GM21576 (cell line): ENCODE measurements around the gene AMHR2.
A peak's percentile ranks its signal among the peaks of the same experiment; 100 is the strongest.
"Not testable (repeated sequence)": the region's sequence is repeated elsewhere in the genome, so short reads cannot be mapped to it uniquely, and the experiment has no call there.

Experiments
- ATAC-seq: cut with Tn5 transposase; IDR thresholded peaks from one replicate; pipeline ENCODE4 v1.9.1; 2021; ENCODE audit warnings: mild to moderate bottlenecking, moderate library complexity; ENCODE audit not compliant: unreplicated experiment

Gene AMHR2

GRCh38 chr12:53414756-53415417, 8.8 kb upstream of the AMHR2 start:
- ATAC-seq = no peak

DNA sequence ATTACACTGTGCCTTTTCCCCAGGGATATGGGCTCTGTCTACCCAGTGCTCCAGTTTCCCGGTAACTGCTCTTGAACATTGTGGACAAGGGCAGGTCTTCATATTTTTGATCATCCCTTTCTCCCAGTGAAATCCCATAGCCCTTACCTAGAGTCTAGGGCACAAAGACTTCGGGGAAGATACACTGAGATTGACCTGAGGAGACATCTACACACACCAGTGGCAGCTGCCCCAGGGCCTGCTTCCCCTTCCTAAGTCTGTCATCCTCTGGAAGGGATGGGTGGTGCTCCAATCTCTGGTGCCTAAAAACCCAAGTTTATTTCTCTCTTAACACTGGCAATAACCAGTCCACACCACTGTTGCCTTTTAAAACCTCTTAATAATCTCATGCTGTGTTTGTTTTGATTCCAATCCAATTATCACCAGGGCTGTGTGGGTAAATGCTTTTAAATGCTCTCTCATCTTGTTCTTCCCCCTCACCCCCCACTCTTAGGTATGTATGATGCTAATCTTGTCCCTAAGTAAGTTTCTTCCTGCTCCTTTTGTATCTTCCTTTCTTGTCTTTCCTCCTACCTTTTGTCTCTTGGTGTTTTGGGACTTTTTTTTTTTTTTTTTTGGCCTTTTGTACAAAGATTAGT, 7.8 kb upstream of the AMHR2 start:
- not testable (repeated sequence) for ATAC-seq

DNA sequence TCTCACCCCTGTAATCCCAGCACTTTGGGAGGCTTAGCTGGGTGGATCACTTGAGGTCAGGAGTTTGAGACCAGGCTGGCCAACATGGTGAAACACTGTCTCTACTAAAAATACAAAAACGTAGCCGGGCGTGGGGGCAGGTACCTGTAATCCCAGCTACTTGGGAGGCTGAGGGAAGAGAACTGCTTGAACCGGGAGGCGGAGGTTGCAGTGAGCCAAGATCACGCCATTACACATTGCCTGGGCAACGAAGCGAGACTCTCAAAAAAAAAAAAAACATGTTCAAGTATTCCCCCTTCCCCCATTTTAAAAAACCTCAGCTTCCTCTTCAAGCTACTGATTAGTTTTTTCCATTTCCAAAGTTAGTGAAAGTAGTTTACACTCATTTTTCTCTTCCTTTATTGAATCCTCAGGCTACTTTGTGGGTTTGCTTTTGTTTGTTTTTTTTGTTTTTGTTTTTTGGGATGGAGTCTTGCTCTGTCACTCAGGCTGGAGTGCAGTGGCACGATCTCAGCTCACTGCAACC, 6.3 kb upstream of the AMHR2 start:
- ATAC-seq = not testable (repeated sequence)

DNA sequence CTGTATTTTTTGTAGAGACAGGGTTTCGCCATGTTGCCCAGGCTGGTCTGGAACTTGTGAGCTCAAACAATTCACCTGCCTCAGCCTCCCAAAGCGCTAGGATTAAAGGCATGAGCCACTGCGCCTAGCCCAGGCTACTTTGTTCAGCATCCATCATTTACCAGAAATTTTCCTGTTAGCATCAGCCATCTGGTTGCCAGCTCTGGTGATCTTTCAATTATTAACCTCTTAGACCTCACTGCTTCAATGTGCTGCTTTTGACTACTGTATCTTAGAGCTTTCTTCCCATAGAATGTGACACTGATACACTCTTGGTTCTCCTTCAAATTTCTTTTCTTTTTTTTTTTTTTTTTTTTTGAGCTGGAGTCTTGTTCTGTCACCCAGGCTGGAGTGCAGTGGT, 5.4 kb upstream of the AMHR2 start:
- ATAC-seq = no peak

DNA sequence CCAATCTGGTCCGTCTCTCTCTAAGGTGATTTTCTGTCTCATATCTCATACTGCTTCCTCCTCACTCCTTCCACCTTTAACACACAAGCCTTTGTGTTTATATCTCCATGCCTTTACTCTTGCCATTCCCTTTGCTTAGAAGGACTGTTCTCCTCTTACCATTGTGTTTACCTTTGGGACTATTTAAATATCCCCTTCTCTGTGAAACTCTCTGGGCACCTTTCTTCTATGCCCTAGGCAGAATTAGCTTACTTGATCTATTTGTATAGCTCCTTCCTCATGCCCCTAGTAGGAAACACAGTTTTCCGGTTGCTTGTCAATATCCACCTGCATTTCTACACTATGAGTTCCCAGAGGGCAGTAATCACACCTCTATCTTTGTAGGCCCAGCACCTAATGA, 3.9 kb upstream of the AMHR2 start:
- no peak for ATAC-seq

- not testable (repeated sequence) for ATAC-seq
Measured at GRCh38 chr12:53422247-53422646, 1.4 kb upstream of the AMHR2 start.

GRCh38 chr12:53424626-53425514, 1.2 kb downstream of the AMHR2 start:
- ATAC-seq = no peak

DNA sequence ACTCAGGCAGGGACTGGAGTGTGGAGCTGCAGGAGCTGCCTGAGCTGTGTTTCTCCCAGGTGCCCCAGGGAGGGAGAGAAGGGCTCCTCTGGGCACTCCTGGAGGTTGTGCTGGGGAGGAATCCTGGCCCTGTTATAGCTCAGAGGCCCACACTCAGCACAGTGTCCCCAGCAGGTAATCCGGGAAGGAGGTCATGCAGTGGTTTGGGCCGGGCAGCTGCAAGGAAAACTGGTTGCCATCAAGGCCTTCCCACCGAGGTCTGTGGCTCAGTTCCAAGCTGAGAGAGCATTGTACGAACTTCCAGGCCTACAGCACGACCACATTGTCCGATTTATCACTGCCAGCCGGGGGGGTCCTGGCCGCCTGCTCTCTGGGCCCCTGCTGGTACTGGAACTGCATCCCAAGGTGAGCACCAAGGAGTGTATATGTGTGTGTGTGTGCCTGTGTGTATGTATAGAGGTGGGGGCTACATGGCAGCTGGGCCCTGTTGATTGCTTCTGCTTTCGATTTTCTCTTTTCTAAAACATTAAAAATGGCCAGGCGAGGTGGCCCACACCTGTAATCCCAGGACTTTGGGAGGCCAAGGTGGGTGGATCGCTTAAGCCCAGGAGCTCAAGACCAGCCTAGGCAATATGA, 2.0 kb downstream of the AMHR2 start:
- no peak for ATAC-seq

GRCh38 chr12:53427905-53428594, 4.4 kb downstream of the AMHR2 start:
- ATAC-seq = no peak

- no peak for ATAC-seq
Measured at GRCh38 chr12:53428741-53429140, 5.1 kb downstream of the AMHR2 start.

- ATAC-seq = no peak
Measured at GRCh38 chr12:53430116-53430515, 6.5 kb downstream of the AMHR2 start.

GRCh38 chr12:53431187-53431586, 7.5 kb downstream of the AMHR2 start:
- no peak for ATAC-seq

GRCh38 chr12:53435326-53435725, 11.7 kb downstream of the AMHR2 start:
- ATAC-seq = not testable (repeated sequence)

DNA sequence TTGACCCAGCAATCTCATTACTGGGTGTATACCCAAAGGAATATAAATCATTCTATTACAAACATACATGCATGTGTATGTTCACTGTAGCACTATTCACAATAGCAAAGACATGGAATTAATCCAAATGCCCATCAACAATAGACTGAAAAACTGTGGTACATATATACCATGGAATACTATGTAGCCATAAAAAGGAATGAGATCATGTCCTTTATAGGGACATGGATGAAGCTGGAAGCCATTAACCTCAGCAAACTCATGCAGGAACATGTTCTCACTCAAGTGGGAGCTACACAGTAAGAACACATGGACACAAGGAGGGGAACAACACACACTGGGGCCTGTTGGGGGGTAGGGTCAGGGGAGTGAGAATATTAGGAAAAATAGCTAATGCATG, 15.9 kb downstream of the AMHR2 start:
- not testable (repeated sequence) for ATAC-seq

- peak; percentile 96 for ATAC-seq
Measured at GRCh38 chr12:53441040-53441833, 17.6 kb downstream of the AMHR2 start, which contains the start of gene PRR13. Gene PRR13, plus strand, starts transcription at chr12:53441734. Its CDS starts 981 bp downstream, at chr12:53442715.

- no peak for ATAC-seq
Measured at GRCh38 chr12:53443955-53444354, 20.3 kb downstream of the AMHR2 start.

DNA sequence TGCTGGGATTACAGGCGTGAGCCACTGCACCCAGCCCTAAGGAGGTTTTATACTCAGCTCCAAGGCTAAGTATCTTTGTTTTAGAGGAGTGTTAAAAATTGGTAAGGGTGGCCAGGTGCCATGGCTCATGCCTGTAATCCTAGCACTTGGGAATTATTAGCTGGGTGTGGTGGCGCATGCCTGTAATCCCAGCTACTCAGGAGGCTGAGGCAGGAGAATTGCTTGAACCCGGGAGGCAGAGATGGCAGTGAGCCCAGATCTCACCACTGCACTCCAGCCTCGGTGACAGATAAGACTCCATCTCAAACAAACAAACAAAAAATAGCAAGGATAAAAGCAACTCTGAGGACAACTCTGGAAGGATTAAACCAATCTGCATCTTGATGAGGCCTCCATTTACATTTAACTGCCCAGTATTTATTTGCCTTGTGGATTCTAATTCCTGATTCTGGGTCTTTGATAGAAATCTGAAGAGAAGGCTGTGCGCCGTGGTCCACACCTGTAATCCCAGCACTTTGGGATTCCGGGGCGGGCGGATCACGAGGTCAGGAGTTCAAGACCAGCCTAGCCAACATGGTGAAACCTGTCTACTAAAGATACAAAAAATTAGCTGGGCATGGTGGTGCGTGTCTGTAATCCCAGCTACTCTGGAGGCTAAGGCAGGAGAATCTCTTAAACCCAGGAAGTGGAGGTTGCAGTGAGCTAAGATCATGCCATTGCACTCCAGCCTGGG, 21.1 kb downstream of the AMHR2 start:
- ATAC-seq = not testable (repeated sequence)

DNA sequence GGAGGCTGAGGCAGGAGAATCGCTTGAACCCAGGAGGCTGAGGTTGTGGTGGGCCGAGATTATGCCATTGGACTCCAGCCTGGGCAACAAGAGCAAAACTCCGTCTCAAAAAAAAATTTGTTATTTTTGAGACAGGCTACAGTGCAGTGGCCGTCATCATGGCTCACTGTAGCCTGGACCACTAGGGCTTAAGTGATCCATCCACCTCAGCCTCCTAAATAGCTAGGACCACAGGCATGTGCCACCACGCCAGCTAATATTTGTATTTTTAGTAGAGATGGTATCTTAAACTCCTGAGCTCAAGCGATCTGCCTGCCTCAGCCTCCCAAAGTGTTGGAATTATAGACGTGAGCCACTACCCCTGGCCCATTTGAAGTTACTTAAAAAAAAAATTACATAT, 27.3 kb downstream of the AMHR2 start:
- ATAC-seq = no peak

GRCh38 chr12:53451661-53452158, 28.1 kb downstream of the AMHR2 start, which contains the start of gene PCBP2:
Gene PCBP2, plus strand, starts transcription at chr12:53452102. Its CDS starts 2,699 bp downstream, at chr12:53454801.
- peak; percentile 96 for ATAC-seq
